NCI-H748 (cell line): Measurements from ENCODE around the gene HDAC4.

Experiments
- DNase-seq: peaks from one replicate; lab custom pipeline; 2025; ENCODE audit not compliant: unreplicated experiment; lab: John Stamatoyannopoulos, UW

HDAC4 gene

GRCh38 chr2:239244625-239245024 lies 156.2 kb downstream of the HDAC4 start:
- DNase-seq = no peak

- DNase-seq = no peak
These were observed 159.3 kb downstream of the HDAC4 start for GRCh38 chr2:239241431-239241960.

GRCh38 chr2:239240414-239240881 lies 160.4 kb downstream of the HDAC4 start:
- DNase-seq = no peak

DNA sequence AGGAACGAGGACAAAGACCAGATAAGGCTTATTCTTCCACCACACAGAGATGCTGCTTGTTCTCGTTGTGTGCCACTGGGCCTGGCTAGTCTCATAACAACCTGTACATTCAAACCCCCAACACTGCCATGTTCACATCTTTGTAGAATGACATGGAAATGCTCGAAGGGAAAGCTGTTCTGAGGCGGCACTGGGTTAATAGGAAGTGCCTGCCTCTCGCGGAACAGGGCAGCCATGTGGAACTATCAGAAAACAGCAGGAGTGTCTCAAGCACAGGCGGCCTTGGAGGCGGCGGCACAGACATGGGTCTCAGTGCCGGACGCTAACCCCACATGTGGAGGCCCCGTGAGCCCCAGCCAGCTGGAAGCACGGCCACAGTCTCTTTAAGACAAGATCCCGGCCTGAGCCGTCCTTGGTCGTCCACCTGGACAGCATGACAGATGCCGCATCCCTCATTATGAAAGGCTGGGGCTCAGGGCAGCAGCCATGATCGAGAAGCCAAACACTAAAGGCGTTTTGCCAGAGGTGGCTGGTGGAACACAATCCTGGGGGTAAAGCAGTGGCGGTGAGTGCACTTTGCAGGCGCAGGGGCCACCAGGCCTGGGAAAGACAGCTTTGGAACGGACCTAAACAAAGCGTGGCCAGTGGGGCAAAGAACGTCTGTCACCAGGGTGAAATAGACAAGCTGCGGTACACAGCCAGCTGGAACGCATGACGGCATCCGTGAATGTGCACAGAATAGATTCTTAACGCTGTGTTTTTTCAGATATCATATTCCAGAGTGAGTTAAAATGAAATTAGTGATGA lies 161.0 kb downstream of the HDAC4 start:
- no peak for DNase-seq

DNA sequence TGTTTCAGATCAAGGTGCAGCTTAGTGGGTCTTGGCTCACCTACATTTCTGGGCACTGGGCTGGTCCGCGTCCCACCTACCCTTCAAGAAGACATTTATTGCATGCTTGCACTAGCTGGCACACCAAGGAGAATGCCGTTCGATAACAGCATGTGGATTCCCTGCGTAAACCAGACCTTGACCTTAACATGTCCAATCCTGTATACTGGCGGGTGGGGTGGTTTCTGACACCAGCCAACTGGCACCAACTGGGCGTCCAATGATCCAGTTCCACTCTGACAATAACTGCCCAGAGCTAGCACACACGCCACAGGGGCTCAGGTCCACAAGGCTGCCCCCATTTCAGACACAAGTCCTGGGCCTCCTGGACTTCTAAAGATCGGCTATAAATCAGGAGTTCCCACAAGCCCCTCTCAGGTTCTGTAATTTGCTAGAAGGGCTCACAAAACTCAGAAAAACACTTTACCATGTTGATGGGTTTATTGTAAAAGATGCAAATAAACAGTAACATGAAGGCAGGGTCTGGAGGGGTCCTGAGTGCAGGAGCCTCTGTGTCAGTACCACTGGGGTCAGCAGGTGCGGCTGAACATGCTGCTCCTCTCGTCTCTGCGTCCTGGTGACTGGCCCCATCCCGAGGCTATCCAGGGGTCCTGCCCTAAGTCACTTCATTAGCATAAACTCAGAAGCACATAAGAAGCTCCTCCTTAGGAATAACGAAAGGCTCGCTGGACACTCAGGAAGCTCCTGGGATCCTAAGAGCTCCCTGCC lies 161.8 kb downstream of the HDAC4 start:
- DNase-seq = no peak

DNA sequence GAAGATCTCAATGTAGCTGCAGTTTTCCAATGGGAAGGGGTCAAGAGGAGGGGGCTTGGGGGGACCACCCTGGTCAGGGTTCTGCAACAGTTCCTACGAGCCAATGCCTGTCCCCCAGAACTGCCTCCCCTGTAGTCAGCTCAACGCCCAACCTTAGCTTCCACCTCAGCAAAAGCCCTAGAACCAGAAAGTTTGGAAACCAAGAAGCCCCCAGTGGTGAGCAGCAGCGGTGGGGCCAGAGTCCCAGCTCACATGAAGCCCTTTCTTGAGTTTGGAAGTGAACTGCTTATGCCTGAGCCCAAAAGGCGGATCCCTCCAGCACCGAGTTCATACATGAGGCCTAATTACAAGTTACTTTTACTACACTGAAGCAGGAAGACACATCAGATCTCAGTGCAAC lies 162.4 kb downstream of the HDAC4 start:
- no peak for DNase-seq

DNA sequence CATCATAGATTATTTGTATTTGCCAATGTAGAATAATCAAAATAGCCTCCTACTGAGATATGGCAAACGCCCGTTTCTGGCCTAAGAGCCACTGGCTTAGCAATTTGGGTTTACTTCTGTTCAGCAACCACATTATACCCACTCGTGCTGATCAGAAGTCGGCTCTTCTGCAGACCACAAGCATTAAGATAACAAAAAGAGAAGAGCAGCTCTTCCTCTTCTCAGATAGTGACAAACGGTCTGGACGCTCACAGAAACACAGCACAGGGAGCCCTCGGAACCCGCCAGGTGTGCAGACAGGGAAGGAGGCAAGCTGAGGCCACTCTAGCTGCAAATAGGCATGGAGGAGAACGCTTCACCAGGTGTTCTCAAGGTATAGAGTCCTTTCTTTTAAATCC lies 164.0 kb downstream of the HDAC4 start:
- DNase-seq = no peak

DNA sequence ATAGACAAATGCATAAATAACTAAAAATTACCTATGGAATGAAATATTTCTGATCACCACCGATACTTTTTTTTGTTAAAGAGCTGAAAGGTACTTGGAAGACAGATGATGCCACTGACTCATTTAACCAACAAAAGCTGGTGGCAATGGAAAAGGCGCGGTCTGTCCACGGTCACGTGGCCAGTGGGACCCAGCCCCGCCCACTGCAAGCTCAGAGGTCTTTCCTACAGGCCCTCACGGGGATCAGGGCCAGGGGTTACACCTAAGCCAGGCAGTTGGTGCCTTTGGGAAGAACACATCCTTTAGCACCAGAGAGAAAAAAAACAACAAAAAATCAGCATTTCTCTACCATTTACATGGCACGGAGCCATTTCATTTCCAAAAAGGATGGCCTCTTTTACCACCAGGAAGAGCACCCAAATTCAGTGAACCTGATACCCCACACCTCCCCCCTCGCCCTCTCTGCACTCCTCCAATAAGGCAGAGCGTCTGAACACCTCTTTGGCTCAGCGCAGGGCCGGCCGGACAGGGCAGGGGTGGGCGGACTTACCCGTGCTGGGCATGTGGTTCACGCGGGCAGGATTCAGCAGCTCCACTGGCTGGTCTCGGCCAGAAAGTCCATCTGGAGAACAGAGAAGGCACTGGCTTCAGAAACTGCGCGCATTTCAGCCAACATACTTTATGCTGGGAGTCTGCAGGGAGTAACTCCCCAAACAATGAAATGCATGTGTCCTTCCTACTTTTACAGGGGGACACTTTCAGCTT lies 164.6 kb downstream of the HDAC4 start:
- DNase-seq = no peak

DNA sequence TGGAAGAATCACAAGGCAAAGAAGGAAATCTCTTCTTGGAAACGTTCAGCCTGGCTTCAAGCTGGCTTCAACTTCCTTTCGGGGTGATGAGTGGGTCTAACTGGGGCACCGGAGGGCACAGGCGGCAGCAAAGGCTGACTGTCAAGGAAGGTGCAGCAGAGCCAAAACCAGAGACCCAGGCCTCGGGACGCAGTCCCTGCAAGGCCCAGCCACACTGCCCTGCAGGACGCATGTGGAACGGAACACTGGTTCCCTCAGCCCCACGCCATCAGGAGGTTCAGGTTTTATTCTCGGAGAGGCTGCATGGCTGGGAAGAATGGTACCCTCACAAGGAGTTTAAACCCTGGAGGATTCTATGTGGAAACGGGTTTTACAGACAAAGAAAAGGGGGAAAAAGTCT lies 165.5 kb downstream of the HDAC4 start:
- no peak for DNase-seq

- DNase-seq = no peak
These were observed 166.3 kb downstream of the HDAC4 start for GRCh38 chr2:239234191-239235175.

DNA sequence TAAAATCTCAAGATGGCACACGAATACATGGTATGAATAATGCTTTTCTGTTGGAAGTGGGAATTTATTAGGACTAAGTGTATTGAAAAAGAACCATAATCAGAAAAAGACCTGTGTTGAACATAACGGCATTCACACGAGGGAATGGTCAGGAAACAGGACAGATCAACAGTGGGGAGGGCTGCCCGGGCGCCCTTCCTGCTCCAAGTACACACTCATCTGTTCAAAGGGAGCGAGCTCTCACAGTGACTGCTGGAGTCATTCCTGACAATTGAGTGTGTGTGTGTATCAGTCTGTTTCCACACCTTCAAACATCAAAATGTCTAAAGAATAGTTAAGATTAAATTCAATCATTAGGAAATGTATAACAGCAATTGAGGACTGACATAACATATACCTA lies 167.2 kb downstream of the HDAC4 start:
- no peak for DNase-seq

DNA sequence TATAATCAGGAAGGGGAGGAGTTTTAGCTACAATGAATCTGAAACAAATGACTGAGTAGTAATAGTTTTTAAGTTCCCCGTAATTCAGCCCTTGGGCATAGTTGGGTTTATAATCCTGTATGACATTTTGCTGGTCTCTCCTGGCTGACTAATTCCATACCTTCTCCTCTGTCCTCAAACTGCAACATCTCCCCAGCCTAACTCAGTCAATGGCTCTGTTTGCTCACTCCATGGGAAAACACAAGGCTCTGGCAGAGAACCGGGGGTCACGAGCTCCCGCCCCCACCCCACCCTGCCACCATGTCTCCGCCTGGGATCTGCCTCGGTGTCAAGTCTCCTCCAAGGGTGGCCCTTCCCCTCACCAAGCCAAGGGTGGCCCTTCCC lies 168.6 kb downstream of the HDAC4 start:
- DNase-seq = no peak

- DNase-seq = peak; percentile 43
These were observed 169.3 kb downstream of the HDAC4 start for GRCh38 chr2:239231231-239232194.

GRCh38 chr2:239230318-239231052 lies 170.3 kb downstream of the HDAC4 start:
- no peak for DNase-seq

GRCh38 chr2:239229545-239230279 lies 171.1 kb downstream of the HDAC4 start:
- no peak for DNase-seq

DNA sequence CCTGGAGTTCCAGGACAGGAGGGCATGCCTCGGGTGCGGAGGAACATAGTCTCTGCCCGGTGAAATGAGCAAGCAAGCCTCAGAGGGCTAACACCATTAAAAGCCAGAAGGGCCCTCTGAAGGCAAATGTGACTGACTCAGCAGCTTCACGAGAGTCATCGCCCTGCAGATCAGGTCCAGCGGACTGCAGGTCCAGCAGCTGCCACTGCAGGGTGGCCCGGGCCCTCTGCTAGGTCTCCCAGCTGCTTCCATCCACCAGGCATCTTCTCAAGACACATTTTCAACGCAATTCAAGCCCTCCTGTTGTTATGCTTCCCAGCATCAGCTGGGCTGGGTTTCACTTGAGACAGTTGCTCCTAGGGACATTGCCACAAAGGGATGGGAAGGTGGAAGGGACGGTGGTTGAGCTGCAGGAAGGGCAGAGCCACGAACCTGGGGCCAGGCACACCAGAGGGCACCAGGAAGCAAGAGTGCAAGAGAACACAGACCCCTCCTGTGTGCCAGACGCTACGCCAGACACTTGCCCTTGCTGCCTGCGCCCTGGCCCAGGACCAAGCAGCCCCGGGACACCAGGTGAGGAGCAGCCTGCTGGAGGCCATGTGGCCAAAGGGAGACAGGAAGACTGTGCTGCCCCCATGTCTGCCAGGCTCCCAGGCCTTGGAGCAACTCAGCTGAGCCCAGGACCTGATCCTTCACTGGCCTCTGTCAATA lies 173.0 kb downstream of the HDAC4 start:
- DNase-seq = no peak
